ENCODE measurements around the gene CACNA1B. TPM values are rescaled to one million over a fixed set of nuclear protein-coding genes. Genes with fewer than 3 reads are reported as not detected.

The CACNA1B gene
- polyA plus RNA-seq, 4 donors: under 0.01 to 0.91 (median 0.18) TPM; not detected in 1

- H3K36me3 ChIP-seq (ENCODE audit: control insufficient read depth in 3 of 3, insufficient read depth in 2 of 3, low read depth in 1 of 3, low read length in 3 of 3): no peaks in the 10 kb centered on the region
- FAIRE-seq (no peak), DNase-seq (no peak)
- WGBS, 3 donors: 45 to 64% (median 52%) methylated on average over 9 of the region's 9 CpGs
- H3K9me3 ChIP-seq (ENCODE audit: control insufficient read depth in 2 of 2, insufficient read depth in 1 of 2, low read depth in 1 of 2, low read length in 1 of 2): no peaks in the 10 kb centered on the region
- H3K4me3 ChIP-seq (ENCODE audit: low read depth in 1 of 3, low read length in 3 of 3): no peak overlapping the region
- peaks cover 0 to 2% (median 0%) of the 10 kb centered on the region in 3 donors for H3K27me3 ChIP-seq (ENCODE audit: control insufficient read depth in 3 of 3, insufficient read depth in 3 of 3, low read length in 3 of 3)
- no peak overlapping the region for H3K27ac ChIP-seq (ENCODE audit: low read depth in 1 of 3, low read length in 2 of 3)
- H3K4me1 ChIP-seq (ENCODE audit: control insufficient read depth in 3 of 3, insufficient read depth in 2 of 3, low read depth in 1 of 3, low read length in 2 of 3): no peaks in the 10 kb centered on the region
Measured at GRCh38 chr9:138068601-138069035, 191.0 kb downstream of the CACNA1B start.

- FAIRE-seq (no peak), DNase-seq (no peak)
- Histone ChIP-seq H3K4me1 (ENCODE audit: control insufficient read depth in 3 of 3, insufficient read depth in 2 of 3, low read depth in 1 of 3, low read length in 2 of 3) (no peaks in the 10 kb centered on the region), H3K36me3 (ENCODE audit: control insufficient read depth in 3 of 3, insufficient read depth in 2 of 3, low read depth in 1 of 3, low read length in 3 of 3) (no peaks in the 10 kb centered on the region), H3K4me3 (ENCODE audit: low read depth in 1 of 3, low read length in 3 of 3) (no peak overlapping the region), H3K9me3 (ENCODE audit: control insufficient read depth in 2 of 2, insufficient read depth in 1 of 2, low read depth in 1 of 2, low read length in 1 of 2) (no peaks in the 10 kb centered on the region), H3K27me3 (ENCODE audit: control insufficient read depth in 3 of 3, insufficient read depth in 3 of 3, low read length in 3 of 3) (peaks cover 0 to 2% (median 0%) of the 10 kb centered on the region in 3 donors), H3K27ac (ENCODE audit: low read depth in 1 of 3, low read length in 2 of 3) (no peak overlapping the region)
- 61 to 68% (median 68%) methylated on average over 18 of the region's 18 CpGs for whole genome bisulfite sequencing, 3 donors
Measured at GRCh38 chr9:138069731-138070456, 192.3 kb downstream of the CACNA1B start.

GRCh38 chr9:138070815-138071214, 193.2 kb downstream of the CACNA1B start:
- WGBS, 3 donors: 73 to 84% (median 83%) methylated on average over 8 of the region's 8 CpGs
- Histone ChIP-seq H3K27me3 (ENCODE audit: control insufficient read depth in 3 of 3, insufficient read depth in 3 of 3, low read length in 3 of 3) (peaks cover 0 to 2% (median 0%) of the 10 kb centered on the region in 3 donors), H3K27ac (ENCODE audit: low read depth in 1 of 3, low read length in 2 of 3) (no peak overlapping the region), H3K4me3 (ENCODE audit: low read depth in 1 of 3, low read length in 3 of 3) (no peak overlapping the region), H3K36me3 (ENCODE audit: control insufficient read depth in 3 of 3, insufficient read depth in 2 of 3, low read depth in 1 of 3, low read length in 3 of 3) (no peaks in the 10 kb centered on the region), H3K4me1 (ENCODE audit: control insufficient read depth in 3 of 3, insufficient read depth in 2 of 3, low read depth in 1 of 3, low read length in 2 of 3) (no peaks in the 10 kb centered on the region), H3K9me3 (ENCODE audit: control insufficient read depth in 2 of 2, insufficient read depth in 1 of 2, low read depth in 1 of 2, low read length in 1 of 2) (no peaks in the 10 kb centered on the region)
- no peak for DNase-seq
- FAIRE-seq: no peak

GRCh38 chr9:138071292-138071691, 193.7 kb downstream of the CACNA1B start:
- no peak for DNase-seq
- WGBS, 3 donors: 84 to 88% (median 86%) methylated on average over 13 to 14 of the region's 14 CpGs
- peaks cover 0 to 2% (median 0%) of the 10 kb centered on the region in 3 donors for H3K27me3 ChIP-seq (ENCODE audit: control insufficient read depth in 3 of 3, insufficient read depth in 3 of 3, low read length in 3 of 3)

GRCh38 chr9:138071731-138072130, 194.1 kb downstream of the CACNA1B start:
- H3K9me3 ChIP-seq (ENCODE audit: control insufficient read depth in 2 of 2, insufficient read depth in 1 of 2, low read depth in 1 of 2, low read length in 1 of 2): no peaks in the 10 kb centered on the region
- no peak overlapping the region for H3K27ac ChIP-seq (ENCODE audit: low read depth in 1 of 3, low read length in 2 of 3)
- H3K4me1 ChIP-seq (ENCODE audit: control insufficient read depth in 3 of 3, insufficient read depth in 2 of 3, low read depth in 1 of 3, low read length in 2 of 3): no peaks in the 10 kb centered on the region
- no peak for FAIRE-seq
- peaks cover 0 to 2% (median 0%) of the 10 kb centered on the region in 3 donors for H3K27me3 ChIP-seq (ENCODE audit: control insufficient read depth in 3 of 3, insufficient read depth in 3 of 3, low read length in 3 of 3)
- 76 to 86% (median 80%) methylated on average over 6 of the region's 6 CpGs for WGBS, 3 donors
- no peaks in the 10 kb centered on the region for H3K36me3 ChIP-seq (ENCODE audit: control insufficient read depth in 3 of 3, insufficient read depth in 2 of 3, low read depth in 1 of 3, low read length in 3 of 3)
- no peak overlapping the region for H3K4me3 ChIP-seq (ENCODE audit: low read depth in 1 of 3, low read length in 3 of 3)
- DNase-seq: no peak

More at GRCh38 chr9:138071292-138071691, 193.7 kb downstream of the CACNA1B start:
- H3K36me3 ChIP-seq (ENCODE audit: control insufficient read depth in 3 of 3, insufficient read depth in 2 of 3, low read depth in 1 of 3, low read length in 3 of 3): no peaks in the 10 kb centered on the region
- no peak overlapping the region for H3K27ac ChIP-seq (ENCODE audit: low read depth in 1 of 3, low read length in 2 of 3)
- no peaks in the 10 kb centered on the region for H3K4me1 ChIP-seq (ENCODE audit: control insufficient read depth in 3 of 3, insufficient read depth in 2 of 3, low read depth in 1 of 3, low read length in 2 of 3)
- FAIRE-seq: no peak
- H3K4me3 ChIP-seq (ENCODE audit: low read depth in 1 of 3, low read length in 3 of 3): no peak overlapping the region
- no peaks in the 10 kb centered on the region for H3K9me3 ChIP-seq (ENCODE audit: control insufficient read depth in 2 of 2, insufficient read depth in 1 of 2, low read depth in 1 of 2, low read length in 1 of 2)

GRCh38 chr9:138072161-138072842, 194.7 kb downstream of the CACNA1B start:
- Histone ChIP-seq H3K27me3 (ENCODE audit: control insufficient read depth in 3 of 3, insufficient read depth in 3 of 3, low read length in 3 of 3) (peaks cover 0 to 2% (median 0%) of the 10 kb centered on the region in 3 donors), H3K36me3 (ENCODE audit: control insufficient read depth in 3 of 3, insufficient read depth in 2 of 3, low read depth in 1 of 3, low read length in 3 of 3) (no peaks in the 10 kb centered on the region), H3K4me1 (ENCODE audit: control insufficient read depth in 3 of 3, insufficient read depth in 2 of 3, low read depth in 1 of 3, low read length in 2 of 3) (no peaks in the 10 kb centered on the region), H3K4me3 (ENCODE audit: low read depth in 1 of 3, low read length in 3 of 3) (no peak overlapping the region), H3K27ac (ENCODE audit: low read depth in 1 of 3, low read length in 2 of 3) (no peak overlapping the region), H3K9me3 (ENCODE audit: control insufficient read depth in 2 of 2, insufficient read depth in 1 of 2, low read depth in 1 of 2, low read length in 1 of 2) (no peaks in the 10 kb centered on the region)
- FAIRE-seq (no peak), DNase-seq (no peak)
- WGBS, 3 donors: 62 to 69% (median 62%) methylated on average over 12 of the region's 12 CpGs

GRCh38 chr9:138072897-138073296, 195.3 kb downstream of the CACNA1B start:
- no peaks in the 10 kb centered on the region for H3K4me1 ChIP-seq (ENCODE audit: control insufficient read depth in 3 of 3, insufficient read depth in 2 of 3, low read depth in 1 of 3, low read length in 2 of 3)
- FAIRE-seq: no peak

GRCh38 chr9:138073408-138073807, 195.8 kb downstream of the CACNA1B start:
- H3K4me1 ChIP-seq (ENCODE audit: control insufficient read depth in 3 of 3, insufficient read depth in 2 of 3, low read depth in 1 of 3, low read length in 2 of 3): no peaks in the 10 kb centered on the region
- DNase-seq (no peak), FAIRE-seq (no peak)
- H3K4me3 ChIP-seq (ENCODE audit: low read depth in 1 of 3, low read length in 3 of 3): no peak overlapping the region
- H3K27me3 ChIP-seq (ENCODE audit: control insufficient read depth in 3 of 3, insufficient read depth in 3 of 3, low read length in 3 of 3): peaks cover 0 to 2% (median 0%) of the 10 kb centered on the region in 3 donors
- no peaks in the 10 kb centered on the region for H3K9me3 ChIP-seq (ENCODE audit: control insufficient read depth in 2 of 2, insufficient read depth in 1 of 2, low read depth in 1 of 2, low read length in 1 of 2)
- no peaks in the 10 kb centered on the region for H3K36me3 ChIP-seq (ENCODE audit: control insufficient read depth in 3 of 3, insufficient read depth in 2 of 3, low read depth in 1 of 3, low read length in 3 of 3)
- WGBS, 3 donors: 81 to 86% (median 86%) methylated on average over 12 of the region's 12 CpGs
- no peak overlapping the region for H3K27ac ChIP-seq (ENCODE audit: low read depth in 1 of 3, low read length in 2 of 3)

More at GRCh38 chr9:138072897-138073296, 195.3 kb downstream of the CACNA1B start:
- no peak for DNase-seq
- WGBS, 3 donors: 51 to 69% (median 62%) methylated on average over 9 of the region's 9 CpGs
- Histone ChIP-seq H3K4me3 (ENCODE audit: low read depth in 1 of 3, low read length in 3 of 3) (no peak overlapping the region), H3K27ac (ENCODE audit: low read depth in 1 of 3, low read length in 2 of 3) (no peak overlapping the region), H3K36me3 (ENCODE audit: control insufficient read depth in 3 of 3, insufficient read depth in 2 of 3, low read depth in 1 of 3, low read length in 3 of 3) (no peaks in the 10 kb centered on the region), H3K27me3 (ENCODE audit: control insufficient read depth in 3 of 3, insufficient read depth in 3 of 3, low read length in 3 of 3) (peaks cover 0 to 2% (median 0%) of the 10 kb centered on the region in 3 donors), H3K9me3 (ENCODE audit: control insufficient read depth in 2 of 2, insufficient read depth in 1 of 2, low read depth in 1 of 2, low read length in 1 of 2) (no peaks in the 10 kb centered on the region)
